22Rv1 (cell line): Measurements from ENCODE around the gene SASH3.

Source experiments
- H3K27ac ChIP-seq: fragments of 450-650 bp; 2 replicates; pipeline ENCODE4 v1.5.1; 2017
- ZFX ChIP-seq: fragments of 450-650 bp; IDR thresholded peaks from 2 replicates; pipeline ENCODE4 v1.6.1; 2017; ENCODE audit warnings: antibody characterized with exemption, borderline replicate concordance
- TF ChIP-seq, protein P1 (sequence below): fragments of 450-650 bp; IDR thresholded peaks from 2 replicates; pipeline ENCODE4 v1.5.1; 2017; ENCODE audit warnings: mild to moderate bottlenecking

Gene SASH3

DNA sequence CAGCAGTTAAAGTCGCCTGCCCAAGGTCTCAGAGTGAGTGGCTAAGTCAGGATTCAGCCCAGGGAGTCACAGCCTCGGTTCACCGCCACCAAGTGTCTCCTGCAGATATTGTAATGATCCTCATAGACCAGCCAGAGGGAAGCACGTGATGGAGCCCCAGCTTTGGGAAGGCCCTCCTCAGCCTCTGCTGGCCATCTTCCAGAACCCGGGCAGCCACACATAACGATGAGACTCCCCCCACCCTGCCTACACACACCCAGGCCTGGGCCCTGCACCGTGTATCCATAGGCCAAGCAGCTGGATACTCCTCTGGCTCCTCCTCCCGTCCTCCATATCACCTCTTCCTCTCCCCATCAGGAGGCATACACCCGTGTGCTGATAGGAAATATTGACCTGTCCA, 19.6 kb upstream of the SASH3 start:
- H3K27ac ChIP-seq: no peak overlapping the region
- TF ChIP-seq ZFX: no peak
- TF ChIP-seq, protein P1, sequence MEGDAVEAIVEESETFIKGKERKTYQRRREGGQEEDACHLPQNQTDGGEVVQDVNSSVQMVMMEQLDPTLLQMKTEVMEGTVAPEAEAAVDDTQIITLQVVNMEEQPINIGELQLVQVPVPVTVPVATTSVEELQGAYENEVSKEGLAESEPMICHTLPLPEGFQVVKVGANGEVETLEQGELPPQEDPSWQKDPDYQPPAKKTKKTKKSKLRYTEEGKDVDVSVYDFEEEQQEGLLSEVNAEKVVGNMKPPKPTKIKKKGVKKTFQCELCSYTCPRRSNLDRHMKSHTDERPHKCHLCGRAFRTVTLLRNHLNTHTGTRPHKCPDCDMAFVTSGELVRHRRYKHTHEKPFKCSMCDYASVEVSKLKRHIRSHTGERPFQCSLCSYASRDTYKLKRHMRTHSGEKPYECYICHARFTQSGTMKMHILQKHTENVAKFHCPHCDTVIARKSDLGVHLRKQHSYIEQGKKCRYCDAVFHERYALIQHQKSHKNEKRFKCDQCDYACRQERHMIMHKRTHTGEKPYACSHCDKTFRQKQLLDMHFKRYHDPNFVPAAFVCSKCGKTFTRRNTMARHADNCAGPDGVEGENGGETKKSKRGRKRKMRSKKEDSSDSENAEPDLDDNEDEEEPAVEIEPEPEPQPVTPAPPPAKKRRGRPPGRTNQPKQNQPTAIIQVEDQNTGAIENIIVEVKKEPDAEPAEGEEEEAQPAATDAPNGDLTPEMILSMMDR: no peak

DNA sequence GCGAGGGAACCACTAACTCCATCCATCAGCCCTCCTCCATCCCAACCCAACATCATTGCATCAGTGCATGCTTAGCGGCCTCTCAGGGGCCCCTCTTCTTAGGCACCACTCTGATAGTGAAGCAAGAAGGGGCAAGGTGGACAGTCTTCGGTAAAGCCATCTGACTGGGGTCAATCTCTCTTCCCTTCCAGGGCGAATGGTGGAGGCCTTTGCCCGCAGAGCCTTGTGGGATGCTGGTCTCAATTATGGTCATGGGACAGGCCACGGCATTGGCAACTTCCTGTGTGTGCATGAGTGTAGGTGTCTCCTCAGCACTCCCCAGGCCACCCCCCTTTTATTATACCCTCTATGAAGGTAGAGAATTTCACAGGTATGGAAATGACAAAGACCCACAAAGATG, 18.8 kb upstream of the SASH3 start:
- no peak overlapping the region for H3K27ac ChIP-seq
- TF ChIP-seq, protein P1: no peak
- TF ChIP-seq ZFX: no peak

DNA sequence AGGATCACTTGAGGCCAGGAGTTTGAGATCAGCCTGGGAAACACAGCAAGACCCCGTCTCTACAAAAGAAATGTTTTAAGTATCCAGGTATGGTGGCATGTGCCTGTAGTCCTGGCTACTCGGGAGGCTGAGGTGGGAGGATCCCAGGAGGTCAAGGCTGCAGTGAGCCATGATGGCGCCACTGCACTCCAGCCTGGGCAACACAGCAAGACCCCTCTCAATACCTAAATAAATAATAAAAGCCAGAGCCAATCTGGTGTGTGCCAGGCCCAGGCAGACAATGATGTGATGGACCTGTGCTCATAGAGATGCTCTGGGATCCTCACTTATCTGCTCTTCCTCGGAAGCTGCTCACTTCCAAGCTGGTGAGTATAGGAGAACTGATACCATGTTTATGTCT, 18.2 kb upstream of the SASH3 start:
- TF ChIP-seq, protein P1: no peak
- TF ChIP-seq ZFX: no peak
- H3K27ac ChIP-seq: no peak overlapping the region

DNA sequence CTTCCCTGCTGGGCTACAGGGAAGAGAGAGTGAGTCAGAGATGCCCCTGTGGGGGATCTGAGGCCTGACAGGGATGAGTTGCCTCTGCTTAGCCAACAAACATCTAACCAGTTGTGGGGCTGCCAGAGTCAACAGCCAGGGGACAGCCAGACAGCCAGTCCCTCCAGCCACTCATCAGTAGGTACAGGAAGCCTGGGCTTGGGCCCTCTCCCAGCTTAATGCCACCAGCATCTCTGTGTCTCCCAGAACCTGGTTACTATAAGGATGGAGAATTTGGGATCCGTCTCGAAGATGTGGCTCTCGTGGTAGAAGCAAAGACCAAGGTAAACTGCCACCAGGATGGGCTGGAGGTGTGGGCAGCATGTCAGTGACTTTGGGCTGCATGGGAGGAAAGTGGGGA, 17.3 kb upstream of the SASH3 start:
- TF ChIP-seq, protein P1: no peak
- no peak for TF ChIP-seq ZFX
- H3K27ac ChIP-seq: no peak overlapping the region

DNA sequence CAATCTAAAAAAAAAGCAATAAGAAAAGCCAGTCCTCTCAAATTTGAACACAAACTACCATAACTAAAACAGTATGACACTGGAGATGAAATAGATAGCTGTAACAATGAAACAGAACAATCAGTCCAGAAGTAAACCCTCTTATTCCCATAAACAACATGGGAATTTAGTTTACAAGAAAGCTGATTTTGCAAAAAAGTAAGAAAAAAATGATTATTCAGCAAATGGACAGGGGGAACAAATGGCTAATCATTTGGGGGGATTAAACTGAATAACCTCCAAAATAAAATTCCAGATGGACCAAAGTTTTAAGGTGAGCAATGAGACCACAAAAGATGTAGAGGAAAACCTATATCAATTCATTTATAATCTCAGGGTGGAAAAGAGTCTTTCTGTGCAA, 16.1 kb upstream of the SASH3 start:
- TF ChIP-seq, protein P1: no peak
- no peak for TF ChIP-seq ZFX
- H3K27ac ChIP-seq: no peak overlapping the region

DNA sequence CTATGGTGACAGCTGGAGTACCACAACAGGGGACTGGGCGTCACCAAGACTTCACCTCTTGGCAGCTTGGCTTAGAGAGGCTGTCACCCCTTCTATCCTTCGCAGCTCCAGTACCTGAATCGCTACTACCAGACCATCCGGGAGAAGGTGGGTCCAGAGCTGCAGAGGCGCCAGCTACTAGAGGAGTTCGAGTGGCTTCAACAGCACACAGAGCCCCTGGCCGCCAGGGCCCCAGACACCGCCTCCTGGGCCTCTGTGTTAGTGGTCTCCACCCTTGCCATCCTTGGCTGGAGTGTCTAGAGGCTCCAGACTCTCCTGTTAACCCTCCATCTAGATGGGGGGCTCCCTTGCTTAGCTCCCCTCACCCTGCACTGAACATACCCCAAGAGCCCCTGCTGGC, 11.6 kb upstream of the SASH3 start:
- no peak for TF ChIP-seq ZFX
- TF ChIP-seq, protein P1: no peak
- no peak overlapping the region for H3K27ac ChIP-seq

DNA sequence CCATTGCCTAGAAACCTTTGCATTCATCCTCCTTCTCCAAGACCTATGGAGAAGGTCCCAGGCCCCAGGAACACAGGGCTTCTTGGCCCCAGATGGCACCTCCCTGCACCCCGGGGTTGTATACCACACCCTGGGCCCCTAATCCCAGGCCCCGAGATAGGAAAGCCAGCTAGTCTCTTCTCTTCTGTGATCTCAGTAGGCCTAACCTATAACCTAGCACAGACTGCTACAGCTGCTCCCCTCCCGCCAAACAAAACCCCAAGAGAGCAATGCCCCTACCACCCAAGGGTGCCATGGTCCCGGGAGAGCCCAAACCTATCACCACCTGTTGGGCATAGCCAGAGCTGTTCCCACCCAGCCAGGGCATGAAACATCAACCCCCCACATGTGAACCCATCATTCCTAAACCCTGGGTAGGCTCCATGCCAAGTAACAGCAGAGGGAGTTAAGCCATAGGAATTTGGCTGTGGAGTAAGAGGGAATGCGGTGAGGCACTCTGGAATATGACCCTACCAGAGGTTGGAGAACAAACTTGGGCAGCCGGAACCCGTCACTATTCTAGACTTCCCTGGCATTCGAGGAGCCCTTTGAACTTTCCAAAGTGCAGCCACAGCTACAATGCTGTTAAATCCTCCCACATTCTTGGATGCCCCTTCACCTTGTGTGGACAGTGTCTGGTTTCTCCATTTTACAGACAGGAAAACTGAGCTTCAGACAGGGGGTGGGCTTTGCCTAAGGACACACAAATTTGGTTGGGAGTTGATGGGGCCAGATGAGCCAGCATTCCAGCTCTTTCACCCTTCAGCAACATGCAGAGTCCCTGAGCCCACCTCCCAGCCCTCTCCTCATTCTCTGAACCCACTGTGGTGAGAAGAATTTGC, 10.9 kb upstream of the SASH3 start:
- no peak for TF ChIP-seq ZFX
- TF ChIP-seq, protein P1: no peak
- H3K27ac ChIP-seq: no peak overlapping the region
